HG02973 (cell line): Measurements from ENCODE around the gene SMPDL3A.
A peak's percentile ranks its signal among the peaks of the same experiment; 100 is the strongest.

Experiments
- ATAC-seq: cut with Tn5 transposase; IDR thresholded peaks from one replicate; pipeline ENCODE4 v1.9.1; 2021; ENCODE audit warnings: moderate library complexity; ENCODE audit not compliant: unreplicated experiment

SMPDL3A gene

DNA sequence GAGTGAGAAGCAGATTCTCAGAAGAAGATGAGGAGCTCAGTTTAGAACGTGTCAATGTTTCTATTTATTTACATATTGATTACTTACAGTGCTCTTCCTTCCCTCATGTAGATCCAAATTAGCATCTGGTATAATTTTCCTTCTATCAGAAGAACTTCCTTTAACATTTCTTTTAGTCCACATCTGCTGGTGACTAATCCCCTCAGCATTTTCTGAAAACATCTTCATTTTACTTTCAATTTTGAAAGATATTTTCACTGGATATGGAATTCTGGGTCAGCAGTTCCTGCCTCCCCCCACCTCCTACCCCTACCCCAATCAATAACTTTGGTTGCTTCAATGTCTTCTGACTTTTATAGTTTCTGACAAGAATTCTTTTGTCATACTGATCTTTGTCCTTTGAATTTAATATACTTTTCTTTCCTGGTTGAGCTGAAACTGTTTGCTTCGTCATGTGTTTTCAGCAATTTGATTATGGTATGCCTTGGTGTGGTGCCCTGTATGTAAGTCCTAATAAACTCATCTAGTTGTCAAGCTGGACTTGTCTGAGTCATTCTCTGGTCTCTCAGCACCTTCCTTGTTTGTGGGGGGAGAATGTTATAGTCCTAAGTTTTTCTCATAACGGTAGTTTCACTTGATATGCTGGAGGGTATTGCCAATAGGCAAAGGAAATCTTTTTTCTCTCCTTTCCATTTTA, 57.0 kb downstream of the SMPDL3A start:
- no peak for ATAC-seq

DNA sequence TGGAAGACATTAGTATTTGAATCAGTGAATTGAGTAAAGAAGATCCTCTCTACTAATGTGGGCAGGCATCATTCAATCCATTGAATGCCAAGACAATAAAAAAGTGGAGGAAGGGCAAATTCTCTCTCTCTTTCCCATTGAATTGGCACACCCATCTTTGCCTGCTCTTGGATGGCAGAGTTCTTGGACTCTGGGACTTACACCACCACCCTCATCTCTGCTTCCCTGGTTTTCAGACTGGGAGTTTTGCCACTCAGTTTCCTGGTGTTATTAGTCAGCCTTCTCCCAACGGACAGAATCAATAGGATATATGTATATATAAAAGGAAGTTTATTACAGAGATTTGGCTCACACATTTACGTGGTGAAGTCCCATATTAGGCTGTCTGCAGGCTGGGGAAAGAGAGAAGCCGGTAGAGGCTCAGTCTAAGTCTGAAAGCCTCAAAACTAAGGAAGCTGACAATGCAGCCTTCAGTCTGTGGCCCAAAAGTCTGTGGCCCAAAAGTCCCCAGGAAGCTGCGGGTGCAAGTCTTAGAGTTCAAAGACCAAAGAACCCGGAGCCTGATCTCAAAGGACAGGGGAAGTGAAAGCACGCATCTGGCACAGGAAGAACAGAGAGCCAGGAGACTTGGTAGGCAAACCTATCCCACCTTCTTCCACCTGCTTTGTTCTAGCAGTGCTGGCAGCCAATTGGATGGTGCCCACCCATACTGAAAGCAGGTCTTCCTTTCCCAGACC, 64.4 kb downstream of the SMPDL3A start:
- peak; percentile 58 for ATAC-seq
